ENCODE data around the gene KBTBD3.
"Not testable (repeated sequence)": the region's sequence is repeated elsewhere in the genome, so short reads cannot be mapped to it uniquely, and the experiment has no call there.

Gene KBTBD3

DNA sequence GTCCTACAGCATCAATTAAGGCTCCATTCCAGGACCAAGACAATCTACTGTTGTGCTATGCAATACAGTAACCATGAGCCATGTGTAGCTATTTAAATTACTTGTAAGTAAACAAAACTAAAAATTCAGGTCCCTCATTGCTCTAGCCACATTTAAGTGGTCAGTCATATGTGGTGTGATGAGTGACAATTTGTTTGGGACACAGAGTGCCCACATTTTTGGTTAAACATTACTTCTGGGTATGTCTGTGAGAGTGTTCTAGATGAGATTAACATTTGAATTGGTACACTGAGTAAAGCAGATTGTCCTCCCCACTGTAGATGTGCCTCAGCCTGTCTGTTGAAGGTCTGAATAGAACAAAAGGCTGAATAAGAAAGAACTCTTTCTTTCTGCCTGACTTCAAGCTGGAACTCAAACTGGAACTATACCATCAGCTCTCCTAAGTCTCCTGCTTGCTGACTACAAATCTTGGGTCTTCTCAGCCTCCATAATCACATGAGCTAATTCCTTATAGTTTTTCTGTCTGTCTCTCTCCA lies 15.8 kb downstream of the KBTBD3 start:
- TF ChIP-seq, protein P1, sequence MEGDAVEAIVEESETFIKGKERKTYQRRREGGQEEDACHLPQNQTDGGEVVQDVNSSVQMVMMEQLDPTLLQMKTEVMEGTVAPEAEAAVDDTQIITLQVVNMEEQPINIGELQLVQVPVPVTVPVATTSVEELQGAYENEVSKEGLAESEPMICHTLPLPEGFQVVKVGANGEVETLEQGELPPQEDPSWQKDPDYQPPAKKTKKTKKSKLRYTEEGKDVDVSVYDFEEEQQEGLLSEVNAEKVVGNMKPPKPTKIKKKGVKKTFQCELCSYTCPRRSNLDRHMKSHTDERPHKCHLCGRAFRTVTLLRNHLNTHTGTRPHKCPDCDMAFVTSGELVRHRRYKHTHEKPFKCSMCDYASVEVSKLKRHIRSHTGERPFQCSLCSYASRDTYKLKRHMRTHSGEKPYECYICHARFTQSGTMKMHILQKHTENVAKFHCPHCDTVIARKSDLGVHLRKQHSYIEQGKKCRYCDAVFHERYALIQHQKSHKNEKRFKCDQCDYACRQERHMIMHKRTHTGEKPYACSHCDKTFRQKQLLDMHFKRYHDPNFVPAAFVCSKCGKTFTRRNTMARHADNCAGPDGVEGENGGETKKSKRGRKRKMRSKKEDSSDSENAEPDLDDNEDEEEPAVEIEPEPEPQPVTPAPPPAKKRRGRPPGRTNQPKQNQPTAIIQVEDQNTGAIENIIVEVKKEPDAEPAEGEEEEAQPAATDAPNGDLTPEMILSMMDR (conservative IDR thresholded peaks at IDR 0.05; ENCODE audit: low read depth, low read length): no peak
- no peak for DNase-seq (ENCODE audit: low read depth)
- H3K4me3 ChIP-seq (ENCODE audit: low read depth, low read length): no peak overlapping the region

DNA sequence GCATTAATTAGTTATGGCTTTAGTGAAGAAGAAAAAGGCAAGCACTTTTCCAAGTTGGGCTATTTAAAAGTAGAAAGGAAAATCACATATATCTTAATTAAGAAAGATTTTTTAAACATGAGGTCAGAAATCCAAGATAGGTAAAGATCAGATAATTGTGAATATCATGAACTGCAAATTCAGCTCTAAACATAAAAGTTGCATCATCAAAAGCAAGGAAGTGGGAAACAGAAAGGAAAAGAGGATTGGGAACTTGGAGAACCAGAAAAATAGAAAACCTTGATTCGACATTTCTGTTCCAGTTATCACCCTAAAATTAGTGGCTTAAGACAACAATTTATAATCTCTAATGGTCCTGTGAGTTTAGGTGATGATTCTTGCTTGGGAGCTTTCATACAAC lies 17.5 kb downstream of the KBTBD3 start:
- no peak overlapping the region for H3K4me3 ChIP-seq (ENCODE audit: low read depth, low read length)
- DNase-seq (ENCODE audit: low read depth): no peak
- TF ChIP-seq, protein P1 (conservative IDR thresholded peaks at IDR 0.05; ENCODE audit: low read depth, low read length): no peak

DNA sequence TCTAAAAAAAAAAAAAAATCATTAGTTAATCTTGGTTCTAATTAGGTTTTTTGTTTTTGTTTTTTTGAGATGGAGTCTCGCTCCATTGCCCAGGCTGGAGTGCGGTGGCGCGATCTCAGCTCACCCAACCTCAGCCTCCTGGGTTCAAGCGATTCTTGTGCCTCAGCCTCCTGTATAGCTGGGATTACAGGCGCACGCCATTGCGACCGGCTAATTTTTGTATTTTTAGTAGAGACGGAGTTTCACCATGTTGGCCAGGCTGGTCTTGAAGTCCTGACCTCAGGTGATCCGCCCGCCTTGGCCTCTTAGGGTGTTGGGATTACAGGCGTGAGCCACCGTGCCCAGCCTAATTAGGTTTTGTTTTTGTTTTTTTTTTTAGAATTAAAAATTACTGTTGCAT lies 18.8 kb downstream of the KBTBD3 start:
- not testable (repeated sequence) for H3K4me3 ChIP-seq (ENCODE audit: low read depth, low read length); DNase-seq (ENCODE audit: low read depth)

- TF ChIP-seq, protein P1 (conservative IDR thresholded peaks at IDR 0.05; ENCODE audit: low read depth, low read length): no peak
- DNase-seq (ENCODE audit: low read depth): no peak
These were observed 26.0 kb downstream of the KBTBD3 start for GRCh38 chr11:106051103-106051502.

DNA sequence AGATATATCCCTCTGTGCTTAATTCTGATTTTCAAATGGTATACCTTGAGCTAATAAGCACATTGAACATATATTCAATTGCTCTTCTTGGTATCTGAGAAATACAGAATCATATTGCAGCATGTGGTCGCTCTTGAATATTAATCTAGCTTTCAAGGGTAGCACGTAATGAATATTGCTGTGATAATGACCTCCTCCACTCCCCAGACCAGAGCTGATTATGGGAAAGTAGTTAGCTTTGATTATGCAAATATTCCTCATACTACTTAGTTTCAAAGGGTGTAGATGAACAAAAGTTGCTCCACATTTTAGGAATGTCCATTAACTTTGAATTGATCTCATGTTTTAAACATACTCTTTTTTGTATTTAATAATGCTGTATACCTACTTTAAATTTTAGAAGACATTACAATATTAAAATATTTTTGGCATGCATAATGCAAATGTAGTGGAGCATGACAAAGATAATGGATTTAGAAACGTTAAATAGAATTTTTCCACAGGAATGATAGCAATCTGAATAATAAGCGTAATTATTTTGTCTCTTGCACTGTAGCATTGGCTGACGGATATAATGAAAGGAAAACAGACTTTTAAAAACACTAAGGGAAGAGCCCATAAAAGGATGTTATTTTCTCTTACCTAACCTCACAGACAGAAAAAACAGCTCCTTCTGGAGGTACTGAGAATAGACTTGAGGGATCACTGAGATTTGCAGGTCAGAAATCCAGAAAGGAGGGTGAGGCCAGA lies 27.2 kb downstream of the KBTBD3 start:
- TF ChIP-seq, protein P1 (conservative IDR thresholded peaks at IDR 0.05; ENCODE audit: low read depth, low read length): no peak
- H3K4me3 ChIP-seq (ENCODE audit: low read depth, low read length): no peak overlapping the region
- DNase-seq (ENCODE audit: low read depth): no peak

More at GRCh38 chr11:106051103-106051502, 26.0 kb downstream of the KBTBD3 start:
- H3K4me3 ChIP-seq (ENCODE audit: low read depth, low read length): no peak overlapping the region

DNA sequence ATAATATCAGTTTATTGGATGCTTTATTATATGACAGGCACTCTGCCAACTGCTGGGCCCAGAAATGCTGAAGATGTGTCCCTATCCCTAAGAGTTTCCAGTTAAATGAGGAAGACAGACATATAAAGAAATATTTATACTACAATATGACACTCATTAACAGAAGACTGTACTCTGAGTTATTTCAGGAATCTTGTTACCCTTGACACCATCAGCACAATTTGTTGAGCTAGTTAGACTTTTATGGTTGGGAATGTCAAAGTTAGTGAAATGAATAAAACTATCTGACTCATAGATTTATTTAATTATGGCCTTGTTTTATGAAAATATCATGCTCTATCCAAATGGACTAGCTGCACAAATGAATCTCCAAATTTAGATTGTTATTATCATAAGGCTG lies 29.5 kb downstream of the KBTBD3 start:
- no peak for DNase-seq (ENCODE audit: low read depth)
- H3K4me3 ChIP-seq (ENCODE audit: low read depth, low read length): no peak overlapping the region
- TF ChIP-seq, protein P1 (conservative IDR thresholded peaks at IDR 0.05; ENCODE audit: low read depth, low read length): no peak

DNA sequence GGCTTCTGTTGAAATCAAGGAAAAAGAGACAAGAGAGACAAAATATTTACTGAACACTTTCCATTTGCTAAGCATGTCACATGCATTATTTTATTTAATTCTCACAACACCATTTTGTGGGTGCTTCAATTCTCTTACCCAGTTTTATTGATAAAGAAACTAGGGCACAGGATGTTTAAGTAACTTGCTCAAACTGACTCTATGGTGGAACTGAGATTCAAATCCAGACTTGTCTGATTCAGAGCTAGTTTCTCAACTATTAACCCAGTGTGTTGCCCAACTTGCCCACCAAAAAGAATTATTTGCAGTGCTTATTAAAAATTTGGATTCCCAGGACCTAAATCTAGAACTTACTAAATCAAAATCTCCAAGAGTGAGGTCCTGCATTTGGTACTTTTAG lies 33.6 kb downstream of the KBTBD3 start:
- TF ChIP-seq, protein P1 (conservative IDR thresholded peaks at IDR 0.05; ENCODE audit: low read depth, low read length): no peak
- no peak overlapping the region for H3K4me3 ChIP-seq (ENCODE audit: low read depth, low read length)
- DNase-seq (ENCODE audit: low read depth): no peak

Measured in choroid plexus epithelial cell (primary cell).